Inflammatory macrophage treated with lipopolysaccharide for 4 hours (primary cell): ENCODE measurements around the gene TDRKH.
"Not testable (repeated sequence)": the region's sequence is repeated elsewhere in the genome, so short reads cannot be mapped to it uniquely, and the experiment has no call there.

ENCODE experiments used
- DNase-seq: peaks from one replicate; pipeline ENCODE4 v3.0.0-alpha.2; 2020

TDRKH gene

GRCh38 chr1:151759241-151759640 lies 31.1 kb downstream of the TDRKH start:
- no peak for DNase-seq

GRCh38 chr1:151756291-151756690 lies 34.0 kb downstream of the TDRKH start:
- DNase-seq, result peak; percentile 52

- no peak for DNase-seq
Measured at GRCh38 chr1:151741516-151741915, 48.8 kb downstream of the TDRKH start.

GRCh38 chr1:151739590-151740355 lies 50.5 kb downstream of the TDRKH start:
- no peak for DNase-seq

- no peak for DNase-seq
Measured at GRCh38 chr1:151737479-151737878, 52.8 kb downstream of the TDRKH start.

DNA sequence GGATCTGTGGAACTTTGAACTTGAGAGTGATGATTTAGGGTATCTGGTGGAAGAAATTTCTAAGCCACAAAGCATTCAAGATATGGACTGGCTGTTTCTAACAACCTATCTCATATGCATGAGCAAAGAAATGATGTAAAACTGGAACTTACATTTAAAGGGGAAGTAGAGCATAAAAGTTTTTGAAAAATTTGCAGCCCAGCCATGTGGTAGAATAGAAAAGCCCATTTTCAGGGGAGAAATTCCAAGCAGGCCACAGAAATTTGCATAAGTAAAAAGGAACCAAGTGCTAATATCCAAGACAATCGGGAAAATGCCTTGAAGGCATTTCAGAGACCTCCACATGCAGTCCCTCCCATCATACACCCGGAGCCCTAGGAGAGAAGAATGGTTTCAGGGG lies 53.3 kb downstream of the TDRKH start:
- DNase-seq, result peak; percentile 70

DNA sequence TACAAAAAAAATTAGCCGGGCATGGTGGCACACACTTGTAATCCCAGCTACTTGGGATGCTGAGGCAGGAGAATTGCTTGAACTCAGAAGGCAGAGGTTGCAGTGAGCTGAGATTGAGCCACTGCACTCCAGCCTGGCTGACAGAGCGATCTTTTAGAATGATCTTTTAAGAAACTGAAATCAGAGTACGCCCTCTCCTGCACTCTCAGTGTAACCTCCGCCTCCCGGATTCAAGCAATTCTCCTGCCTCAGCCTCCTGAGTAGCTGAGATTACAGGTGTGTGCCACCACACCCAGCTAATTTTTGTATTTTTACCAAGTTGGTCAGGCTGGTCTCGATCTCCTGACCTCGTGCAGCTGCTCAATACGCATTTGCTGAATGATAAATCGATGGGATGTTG lies 56.3 kb downstream of the TDRKH start:
- DNase-seq, result not testable (repeated sequence)

DNA sequence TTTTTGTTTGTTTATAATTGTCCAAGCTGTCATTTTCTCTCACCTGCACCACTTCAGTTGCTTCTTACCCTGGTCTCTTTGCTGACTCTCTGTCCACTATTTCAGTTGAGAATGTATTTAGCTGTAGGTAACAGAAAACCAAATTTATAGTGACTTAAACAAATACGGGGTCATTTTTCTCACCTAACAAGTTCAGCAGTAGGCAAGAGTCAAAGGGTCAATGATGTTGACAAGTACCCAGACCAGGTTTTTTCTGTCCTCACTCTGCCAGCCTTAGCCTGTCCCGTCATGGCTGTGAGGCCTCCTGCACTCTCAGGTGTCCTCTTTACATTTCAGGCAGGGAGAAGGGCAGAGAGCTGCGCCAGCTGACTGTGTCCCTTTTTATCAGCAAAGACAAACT lies 57.2 kb downstream of the TDRKH start:
- no peak for DNase-seq

DNA sequence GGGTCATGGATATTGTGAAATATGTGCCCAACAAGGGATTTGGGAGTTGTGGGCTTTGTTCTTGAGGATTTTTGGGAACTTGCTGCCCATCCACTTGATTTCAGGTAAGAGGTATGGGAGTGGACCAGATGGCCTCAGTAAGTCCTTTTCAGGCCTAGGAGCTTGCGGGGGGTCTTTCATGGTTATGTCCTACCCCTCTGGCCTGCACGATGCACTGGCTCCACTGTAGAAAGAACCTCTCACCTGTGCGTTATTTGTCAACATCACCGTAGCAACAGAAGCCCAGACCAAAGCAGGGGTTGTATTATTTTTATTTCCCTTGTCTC lies 60.4 kb downstream of the TDRKH start:
- DNase-seq, result no peak

DNA sequence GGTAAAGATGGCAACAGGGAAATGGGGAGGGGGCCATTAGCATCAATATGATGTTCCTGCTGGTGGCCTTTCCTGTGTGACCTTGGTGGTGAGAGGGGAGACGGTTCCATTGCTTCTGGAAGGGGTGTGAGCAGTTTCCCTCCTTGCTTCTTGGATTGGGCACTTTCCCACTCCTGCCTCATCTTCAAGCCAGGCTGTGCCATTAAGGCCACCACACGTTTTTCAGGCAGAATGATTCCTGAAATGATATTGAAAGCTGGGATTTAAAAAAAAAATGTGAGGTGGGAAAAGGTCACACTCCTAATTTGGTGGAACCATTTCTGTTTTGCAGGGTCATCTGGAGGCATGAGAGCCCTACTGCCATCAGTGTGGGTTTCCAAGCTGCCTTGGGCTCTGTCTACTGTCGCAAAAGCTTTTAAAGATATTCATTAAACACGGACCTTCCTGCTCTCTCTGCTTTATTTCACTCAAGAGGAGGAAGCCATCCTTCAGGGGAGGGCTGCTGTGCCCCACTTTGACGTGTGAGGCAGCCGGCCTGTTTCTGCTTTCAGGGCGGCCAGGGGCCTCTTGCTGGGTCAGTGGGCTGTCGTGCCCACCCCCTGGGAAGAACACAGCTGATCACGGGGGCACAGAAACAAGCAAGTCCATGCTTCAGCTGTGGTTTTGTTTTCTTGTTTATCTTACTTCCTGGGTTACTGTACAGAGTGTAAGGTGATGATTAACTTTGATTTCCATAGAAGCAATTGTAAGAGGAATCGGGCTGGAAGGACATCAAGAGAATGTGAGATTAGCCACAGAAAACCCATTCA lies 60.9 kb downstream of the TDRKH start:
- DNase-seq, result no peak

DNA sequence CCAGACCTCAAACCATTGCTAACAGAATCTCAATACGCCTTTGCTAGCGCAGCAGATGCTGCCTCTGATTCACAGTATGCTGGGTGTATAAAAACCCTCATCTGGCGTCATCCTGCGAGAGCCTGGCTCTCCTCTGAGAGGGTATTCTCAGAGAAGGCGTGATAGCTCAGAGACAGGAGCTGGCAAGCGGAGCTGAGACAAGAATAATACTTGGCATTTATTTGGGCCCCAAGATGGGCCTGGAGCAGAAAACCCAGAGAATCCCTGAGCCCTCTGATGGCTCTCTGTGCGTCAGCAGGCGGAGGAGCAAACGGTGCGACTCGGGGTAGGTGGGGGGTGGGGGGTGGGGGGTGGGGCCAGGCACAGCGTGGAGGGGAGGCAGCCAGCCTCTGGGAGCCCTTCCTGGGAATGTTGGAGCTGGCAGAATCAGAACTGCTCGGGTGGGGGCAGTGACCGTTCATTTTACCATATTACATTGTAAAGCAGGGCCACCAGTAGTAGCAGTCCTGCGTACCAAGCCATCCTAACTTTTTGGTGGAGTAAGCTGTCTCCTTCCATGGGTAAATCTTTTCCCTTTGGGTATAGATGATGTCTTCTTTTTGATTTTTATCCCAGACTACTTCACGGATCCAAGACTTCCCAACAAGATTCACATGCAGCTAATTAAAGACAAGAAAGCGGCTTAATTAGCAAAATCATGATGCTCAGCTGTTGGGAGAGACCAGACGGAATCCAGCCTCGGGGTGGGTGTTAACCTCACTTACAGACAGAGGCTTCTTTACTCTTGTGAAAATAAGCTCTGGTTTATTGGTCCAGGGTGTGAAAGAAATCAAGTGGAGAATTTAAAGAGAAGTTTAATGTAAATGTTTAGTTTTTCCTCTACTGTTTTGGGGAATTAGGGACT lies 61.9 kb downstream of the TDRKH start:
- DNase-seq, result no peak

DNA sequence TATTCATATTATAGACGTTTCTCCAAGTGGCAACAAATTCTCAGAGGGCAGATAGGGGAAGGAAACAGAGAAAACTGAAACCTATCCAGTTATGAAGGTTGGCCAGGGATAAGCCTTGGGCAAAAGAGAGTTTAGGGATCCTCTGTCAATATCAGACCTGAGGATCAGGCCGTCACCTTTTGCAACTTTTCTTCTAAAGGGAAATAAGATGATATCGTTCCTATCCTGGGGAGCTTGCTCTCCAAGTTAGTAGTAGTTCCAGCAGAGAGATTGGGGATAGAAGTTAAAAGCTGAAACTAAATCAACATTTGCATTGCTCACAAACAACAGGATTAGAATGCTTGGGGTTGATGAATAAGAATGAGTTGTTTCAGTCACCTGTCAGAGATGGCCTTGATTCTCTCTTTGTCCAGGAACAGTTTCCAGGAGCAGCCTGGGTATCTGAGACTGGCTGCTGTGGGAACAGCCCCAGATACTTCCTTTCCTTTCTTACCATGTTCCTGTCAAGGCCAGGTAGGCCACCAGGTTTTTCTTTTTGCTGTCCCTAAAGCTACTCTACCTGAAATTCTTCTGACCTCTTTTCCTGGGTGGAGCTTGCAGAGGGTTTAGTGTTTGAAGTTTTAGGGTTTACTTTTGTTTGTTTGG lies 66.5 kb downstream of the TDRKH start:
- DNase-seq, result no peak
